Skeletal muscle satellite cell (primary cell): ENCODE measurements around the gene SIGLEC1.

Experiments
- H3K27me3 ChIP-seq: 2 replicates; pipeline ENCODE4 v1.7.0; 2013; ENCODE audit warnings: low read length; ENCODE audit not compliant: control insufficient read depth, insufficient read depth
- H3K36me3 ChIP-seq: 2 replicates; pipeline ENCODE4 v1.7.0; 2013; ENCODE audit warnings: mild to moderate bottlenecking, control low read depth, low read length; ENCODE audit not compliant: insufficient read depth
- H3K4me1 ChIP-seq: 2 replicates; pipeline ENCODE4 v1.7.0; 2013; ENCODE audit warnings: low read length; ENCODE audit not compliant: control insufficient read depth, insufficient read depth
- H3K4me2 ChIP-seq: 2 replicates; pipeline ENCODE4 v1.7.0; 2013; ENCODE audit warnings: mild to moderate bottlenecking, low read length
- H3K4me3 ChIP-seq: 2 replicates; pipeline ENCODE4 v1.7.0; 2013; ENCODE audit warnings: low read length
- H3K9ac ChIP-seq: 2 replicates; pipeline ENCODE4 v1.7.0; 2013; ENCODE audit warnings: mild to moderate bottlenecking, low read depth, low read length, moderate library complexity
- H3K9me3 ChIP-seq: replicated peaks from 2 replicates; pipeline ENCODE4 v1.7.0; 2013; ENCODE audit warnings: mild to moderate bottlenecking, control low read depth, low read length

SIGLEC1 gene

GRCh38 chr20:3741836-3742458 lies 29.5 kb upstream of the SIGLEC1 start:
- Histone ChIP-seq H3K9me3 (no peaks in the 10 kb centered on the region), H3K4me3 (no peak overlapping the region), H3K9ac (no peak overlapping the region), H3K36me3 (no peaks in the 10 kb centered on the region), H3K4me1 (no peaks in the 10 kb centered on the region), H3K27me3 (peaks cover 35% of the 10 kb centered on the region), H3K4me2 (no peak overlapping the region)

- H3K36me3 ChIP-seq = no peaks in the 10 kb centered on the region
- no peaks in the 10 kb centered on the region for H3K9me3 ChIP-seq
- no peak overlapping the region for H3K9ac ChIP-seq
- H3K4me3 ChIP-seq = no peak overlapping the region
- H3K4me2 ChIP-seq = no peak overlapping the region
- peaks cover 34% of the 10 kb centered on the region for H3K27me3 ChIP-seq
- H3K4me1 ChIP-seq = no peaks in the 10 kb centered on the region
Measured at GRCh38 chr20:3740615-3741301, 28.4 kb upstream of the SIGLEC1 start.

GRCh38 chr20:3739926-3740451 lies 27.6 kb upstream of the SIGLEC1 start:
- Histone ChIP-seq H3K36me3 (no peaks in the 10 kb centered on the region), H3K4me2 (no peak overlapping the region), H3K4me3 (no peak overlapping the region), H3K27me3 (peaks cover 33% of the 10 kb centered on the region), H3K9me3 (no peaks in the 10 kb centered on the region), H3K9ac (no peak overlapping the region), H3K4me1 (no peaks in the 10 kb centered on the region)

GRCh38 chr20:3739054-3739925 lies 26.9 kb upstream of the SIGLEC1 start:
- H3K9ac ChIP-seq = no peak overlapping the region
- H3K4me3 ChIP-seq = no peak overlapping the region
- no peaks in the 10 kb centered on the region for H3K4me1 ChIP-seq
- no peaks in the 10 kb centered on the region for H3K9me3 ChIP-seq
- H3K27me3 ChIP-seq = peaks cover 31% of the 10 kb centered on the region
- no peak overlapping the region for H3K4me2 ChIP-seq
- no peaks in the 10 kb centered on the region for H3K36me3 ChIP-seq

- Histone ChIP-seq H3K4me2 (no peak overlapping the region), H3K4me1 (no peaks in the 10 kb centered on the region), H3K9ac (no peak overlapping the region), H3K4me3 (no peak overlapping the region), H3K9me3 (no peaks in the 10 kb centered on the region), H3K27me3 (peaks cover 35% of the 10 kb centered on the region), H3K36me3 (no peaks in the 10 kb centered on the region)
Measured at GRCh38 chr20:3738111-3739053, 26.0 kb upstream of the SIGLEC1 start.

GRCh38 chr20:3735768-3736167 lies 23.4 kb upstream of the SIGLEC1 start:
- Histone ChIP-seq H3K9me3 (no peaks in the 10 kb centered on the region), H3K4me1 (no peaks in the 10 kb centered on the region), H3K4me2 (no peak overlapping the region), H3K9ac (no peak overlapping the region), H3K27me3 (peaks cover 56% of the 10 kb centered on the region), H3K4me3 (no peak overlapping the region), H3K36me3 (no peaks in the 10 kb centered on the region)

- H3K4me1 ChIP-seq = no peaks in the 10 kb centered on the region
- H3K9me3 ChIP-seq = no peaks in the 10 kb centered on the region
- peaks cover 59% of the 10 kb centered on the region for H3K27me3 ChIP-seq
- H3K4me2 ChIP-seq = no peak overlapping the region
- no peaks in the 10 kb centered on the region for H3K36me3 ChIP-seq
- H3K4me3 ChIP-seq = no peak overlapping the region
- no peak overlapping the region for H3K9ac ChIP-seq
Measured at GRCh38 chr20:3734111-3734843, 21.9 kb upstream of the SIGLEC1 start.

GRCh38 chr20:3733119-3733995 lies 21.0 kb upstream of the SIGLEC1 start:
- Histone ChIP-seq H3K27me3 (peaks cover 66% of the 10 kb centered on the region), H3K4me3 (no peak overlapping the region), H3K9me3 (no peaks in the 10 kb centered on the region), H3K4me2 (no peak overlapping the region), H3K4me1 (no peaks in the 10 kb centered on the region), H3K9ac (no peak overlapping the region), H3K36me3 (no peaks in the 10 kb centered on the region)

GRCh38 chr20:3732327-3733118 lies 20.1 kb upstream of the SIGLEC1 start, which contains the start of gene HSPA12B:
HSPA12B (plus strand) TSS chr20:3732685; CDS start chr20:3738675, 5,990 bp downstream.
- no peak within 1 kb of the TSS for H3K9ac ChIP-seq
- H3K9me3 ChIP-seq = no peaks in the 10 kb centered on the region
- H3K27me3 ChIP-seq = peaks cover 74% of the 10 kb centered on the region
- H3K4me1 ChIP-seq = peaks cover 6% of the 10 kb centered on the region
- H3K4me2 ChIP-seq = no peak within 1 kb of the TSS
- H3K4me3 ChIP-seq = no peak within 1 kb of the TSS
- H3K36me3 ChIP-seq = no peaks in the 10 kb centered on the region
